Caco-2 (cell line): Measurements from ENCODE around the gene KLK15. TPM values are rescaled to one million over a fixed set of nuclear protein-coding genes. Genes with fewer than 3 reads are reported as not detected.

Source experiments
- BruUV-seq: library from RNA; stranded (reverse); fragments of 400-500 nt; replicated peaks from 2 replicates; lab custom pipeline; 2021; lab: Mats Ljungman, UMichigan
- CTCF ChIA-PET: fragments of 300-600 bp; sonication (Branson Sonifier 250); formaldehyde crosslinking; loops from one replicate; lab custom pipeline; 2022; ENCODE audit warnings: antibody characterized with exemption; lab: Charles Lee
- POLR2A ChIA-PET: fragments of 300-600 bp; sonication (Branson Sonifier 250); formaldehyde crosslinking; loops from one replicate; lab custom pipeline; 2022; ENCODE audit warnings: antibody characterized with exemption; lab: Charles Lee
- DNase-seq, 2 experiments: peaks; one replicate each; pipeline versions ENCODE4 v3.0.0 to v3.0.0-alpha.2; 2020 to 2022
- H3K27me3 ChIP-seq: replicated peaks from 2 replicates; pipeline ENCODE4 v1.6.0; 2011; ENCODE audit warnings: low read length; ENCODE audit not compliant: control insufficient read depth, insufficient read depth
- H3K36me3 ChIP-seq: 2 replicates; pipeline ENCODE4 v1.5.1; 2011; ENCODE audit warnings: low read length; ENCODE audit not compliant: control insufficient read depth, insufficient read depth
- H3K4me1 ChIP-seq: fragments of 250-450 bp; sonication (Bioruptor Pico); 2 replicates; pipeline ENCODE4 v1.5.1; 2020; ENCODE audit warnings: mild to moderate bottlenecking
- H3K4me3 ChIP-seq: 2 replicates; pipeline ENCODE4 v1.5.1; 2011; ENCODE audit warnings: low read depth, mild to moderate bottlenecking, control low read depth, low read length
- H3K9me3 ChIP-seq: fragments of 250-450 bp; sonication (Bioruptor Pico); 2 replicates; pipeline ENCODE4 v1.5.1; 2020; ENCODE audit warnings: mild to moderate bottlenecking, moderate library complexity
- H3K27ac Mint-ChIP-seq: one replicate; pipeline ENCODE4 v1.8.0; 2022; ENCODE audit warnings: mixed read lengths; ENCODE audit not compliant: unreplicated experiment
- H3K27me3 Mint-ChIP-seq: one replicate; pipeline ENCODE4 v1.8.0; 2022; ENCODE audit warnings: mixed read lengths; ENCODE audit not compliant: insufficient read depth, unreplicated experiment
- H3K36me3 Mint-ChIP-seq: one replicate; pipeline ENCODE4 v1.8.0; 2022; ENCODE audit warnings: mild to moderate bottlenecking, mixed read lengths; ENCODE audit not compliant: insufficient read depth, unreplicated experiment
- H3K4me1 Mint-ChIP-seq: one replicate; pipeline ENCODE4 v1.8.0; 2022; ENCODE audit warnings: low read depth, mixed read lengths; ENCODE audit not compliant: unreplicated experiment
- H3K4me3 Mint-ChIP-seq: one replicate; pipeline ENCODE4 v1.8.0; 2022; ENCODE audit warnings: mild to moderate bottlenecking, moderate library complexity, mixed read lengths; ENCODE audit not compliant: unreplicated experiment
- H3K9me3 Mint-ChIP-seq: one replicate; pipeline ENCODE4 v1.8.0; 2022; ENCODE audit warnings: mixed read lengths; ENCODE audit not compliant: unreplicated experiment
- CTCF ChIP-seq, 2 experiments: fragments of 200-600 bp in 1 of 2; IDR thresholded peaks; 1 replicate in 1 of 2; 2 replicates in 1 of 2; pipeline versions ENCODE4 v1.5.1 to v1.8.0; 2011 to 2022; ENCODE audit warnings: antibody characterized with exemption in 1 of 2, control low read depth in 1 of 2, inconsistent platforms in 1 of 2, low read depth in 1 of 2, low read length in 1 of 2, mild to moderate bottlenecking in 1 of 2, moderate library complexity in 1 of 2; ENCODE audit not compliant: insufficient read depth in 1 of 2, severe bottlenecking in 1 of 2, unreplicated experiment in 1 of 2
- intact Hi-C: fragments of 100-400 bp; cut with micrococcal nuclease; formaldehyde crosslinking; loops from one replicate; pipeline ENCODE4 v1.10.0; 2022; ENCODE audit not compliant: unreplicated experiment
- total RNA-seq: library from RNA; stranded (reverse); gene quantifications from 2 replicates; pipeline ENCODE4 v1.2.3, GENCODE V29; 2022

KLK15 gene
- total RNA-seq, 1 experiment from 2014 or later: not detected

- peak overlapping the region; percentile 76 for H3K4me3 ChIP-seq
- H3K9me3 ChIP-seq: no peaks in the 10 kb centered on the region
- peak in 1 of 2 experiments; percentile 10 for TF ChIP-seq CTCF (IDR thresholded peaks at IDR 0.05; ENCODE audit: insufficient read depth in 1 of 2, low read depth in 1 of 2, low read length in 1 of 2, severe bottlenecking in 1 of 2, unreplicated experiment in 1 of 2)
- intact Hi-C loops: no loop called here
- ChIA-PET CTCF (no interaction called here), POLR2A (no interaction called here)
- H3K27me3 ChIP-seq: no peaks in the 10 kb centered on the region
- peaks cover 6% of the 10 kb centered on the region for H3K4me1 Mint-ChIP-seq
- peaks cover 1% of the 10 kb centered on the region for H3K9me3 Mint-ChIP-seq
- no peaks in the 10 kb centered on the region for H3K36me3 ChIP-seq
- H3K36me3 Mint-ChIP-seq: peaks cover 18% of the 10 kb centered on the region
- peak overlapping the region; percentile 86 for H3K27ac Mint-ChIP-seq
- DNase-seq: peak; percentile 83 to 91
- peaks cover 14% of the 10 kb centered on the region for H3K27me3 Mint-ChIP-seq
- H3K4me1 ChIP-seq: peaks cover 4% of the 10 kb centered on the region; the same call in 1 of the 2 replicates
- peak overlapping the region; percentile 91 for H3K4me3 Mint-ChIP-seq
- no TSS peak for BruUV-seq
Measured at GRCh38 chr19:50835785-50836542, 2.6 kb upstream of the KLK15 start.

GRCh38 chr19:50835103-50835784, 1.9 kb upstream of the KLK15 start:
- no peak overlapping the region for H3K27ac Mint-ChIP-seq
- no peaks in the 10 kb centered on the region for H3K9me3 ChIP-seq
- BruUV-seq: TSS peak; percentile 35
- H3K36me3 Mint-ChIP-seq: peaks cover 18% of the 10 kb centered on the region
- peaks cover 12% of the 10 kb centered on the region for H3K27me3 Mint-ChIP-seq
- intact Hi-C loops: no loop called here
- peak overlapping the region; percentile 91 for H3K4me3 Mint-ChIP-seq
- CTCF ChIA-PET: no interaction called here
- TF ChIP-seq CTCF (IDR thresholded peaks at IDR 0.05; ENCODE audit: insufficient read depth in 1 of 2, low read depth in 1 of 2, low read length in 1 of 2, severe bottlenecking in 1 of 2, unreplicated experiment in 1 of 2): no peak
- DNase-seq: peak in 1 of 2 experiments; percentile 44
- peak overlapping the region; percentile 76 for H3K4me3 ChIP-seq
- H3K9me3 Mint-ChIP-seq: no peaks in the 10 kb centered on the region
- H3K4me1 ChIP-seq: peaks cover 4% of the 10 kb centered on the region; the same call in 1 of the 2 replicates
- H3K36me3 ChIP-seq: no peaks in the 10 kb centered on the region
- H3K4me1 Mint-ChIP-seq: peaks cover 6% of the 10 kb centered on the region
- POLR2A ChIA-PET: interaction anchor here (1.2 kb wide), 1 partner anchor 30 kb away, joined by 3 read pairs; no protein-coding TSS in a partner anchor
- no peaks in the 10 kb centered on the region for H3K27me3 ChIP-seq

GRCh38 chr19:50833802-50834167, 411 bp upstream of the KLK15 start:
- Histone ChIP-seq H3K9me3 (no peaks in the 10 kb centered on the region), H3K27me3 (no peaks in the 10 kb centered on the region), H3K36me3 (no peaks in the 10 kb centered on the region), H3K4me1 (peaks cover 4% of the 10 kb centered on the region; the same call in 1 of the 2 replicates), H3K4me3 (no peak overlapping the region)
- Mint-ChIP-seq H3K27me3 (peaks cover 12% of the 10 kb centered on the region), H3K9me3 (no peaks in the 10 kb centered on the region), H3K4me3 (no peak overlapping the region), H3K36me3 (peaks cover 18% of the 10 kb centered on the region), H3K27ac (no peak overlapping the region), H3K4me1 (peaks cover 6% of the 10 kb centered on the region)
- no peak for TF ChIP-seq CTCF (IDR thresholded peaks at IDR 0.05; ENCODE audit: insufficient read depth in 1 of 2, low read depth in 1 of 2, low read length in 1 of 2, severe bottlenecking in 1 of 2, unreplicated experiment in 1 of 2)
- intact Hi-C loops: no loop called here
- no TSS peak for BruUV-seq
- CTCF ChIA-PET: no interaction called here
- no peak for DNase-seq
- POLR2A ChIA-PET: no interaction called here
